GM19438 (cell line): ENCODE measurements around the gene DPYD.

Experiments
- ATAC-seq: cut with Tn5 transposase; IDR thresholded peaks from one replicate; pipeline ENCODE4 v1.9.1; 2021; ENCODE audit warnings: low read depth; ENCODE audit not compliant: unreplicated experiment

Gene DPYD

GRCh38 chr1:97337250-97338030 is 583.4 kb downstream of the DPYD start:
- ATAC-seq = no peak

- ATAC-seq = no peak
These were observed 586.4 kb downstream of the DPYD start for GRCh38 chr1:97334454-97334853.

DNA sequence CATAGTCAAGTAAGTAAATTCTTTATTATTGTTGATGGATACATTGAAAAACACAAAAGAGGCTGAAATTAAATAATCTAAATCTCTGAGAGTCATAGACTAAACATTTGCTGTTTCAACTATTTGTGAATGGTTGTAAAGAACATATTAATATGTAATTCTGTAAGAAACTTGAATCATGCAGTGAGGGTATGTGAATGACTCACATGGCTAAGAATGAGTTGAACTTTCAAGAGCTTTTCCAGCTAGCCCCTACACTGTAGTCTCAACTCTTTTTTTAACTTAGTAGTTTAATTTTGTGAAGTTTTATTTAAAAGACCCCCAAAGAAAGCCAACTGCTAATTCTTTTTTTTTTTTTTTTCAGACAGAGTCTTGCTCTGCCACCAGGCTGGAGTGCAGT is 588.1 kb downstream of the DPYD start:
- no peak for ATAC-seq

DNA sequence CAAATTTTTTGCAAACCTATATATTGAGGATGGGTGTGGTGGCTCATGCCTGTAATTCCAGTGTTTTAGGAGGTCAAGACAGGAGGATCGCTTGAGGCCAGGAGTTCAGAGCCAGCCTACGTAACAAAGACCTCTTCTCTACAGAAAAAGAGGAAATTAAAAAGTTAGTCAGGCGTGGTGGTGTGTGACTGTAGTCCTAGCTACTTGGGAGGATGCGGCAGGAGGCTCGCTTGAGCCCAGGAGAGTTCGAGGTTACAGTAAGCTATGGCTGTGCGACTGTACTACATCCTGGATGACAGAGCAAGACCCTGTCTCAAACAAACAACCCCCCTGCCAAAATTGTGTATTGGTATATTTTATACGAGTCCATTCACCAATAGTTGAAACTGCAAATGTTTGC is 589.7 kb downstream of the DPYD start:
- ATAC-seq = no peak

DNA sequence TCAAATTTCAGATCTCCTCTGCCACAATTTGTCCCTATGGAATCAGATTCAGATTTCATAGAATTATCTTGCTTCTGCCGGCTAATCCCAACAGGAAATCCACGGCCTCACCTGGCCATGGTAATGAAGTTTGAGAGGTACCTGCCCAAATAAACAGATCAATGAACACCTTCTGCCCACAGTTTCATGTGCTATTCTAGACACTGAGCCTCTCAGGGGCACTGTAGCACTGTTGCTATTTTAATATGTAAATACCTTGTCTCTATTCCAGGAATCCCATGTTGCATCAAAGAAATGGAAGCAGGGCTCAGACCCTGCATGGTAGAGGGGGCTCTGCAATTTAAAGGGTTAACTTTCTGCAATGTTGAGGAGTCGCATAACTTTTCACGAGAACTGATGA is 606.1 kb downstream of the DPYD start:
- ATAC-seq = no peak

GRCh38 chr1:97308131-97308530 is 612.7 kb downstream of the DPYD start:
- ATAC-seq = no peak

- ATAC-seq = no peak
These were observed 613.3 kb downstream of the DPYD start for GRCh38 chr1:97307568-97307967.

- no peak for ATAC-seq
These were observed 613.7 kb downstream of the DPYD start for GRCh38 chr1:97307151-97307550.

GRCh38 chr1:97306504-97306903 is 614.3 kb downstream of the DPYD start:
- no peak for ATAC-seq

- no peak for ATAC-seq
These were observed 616.5 kb downstream of the DPYD start for GRCh38 chr1:97304366-97304765.

DNA sequence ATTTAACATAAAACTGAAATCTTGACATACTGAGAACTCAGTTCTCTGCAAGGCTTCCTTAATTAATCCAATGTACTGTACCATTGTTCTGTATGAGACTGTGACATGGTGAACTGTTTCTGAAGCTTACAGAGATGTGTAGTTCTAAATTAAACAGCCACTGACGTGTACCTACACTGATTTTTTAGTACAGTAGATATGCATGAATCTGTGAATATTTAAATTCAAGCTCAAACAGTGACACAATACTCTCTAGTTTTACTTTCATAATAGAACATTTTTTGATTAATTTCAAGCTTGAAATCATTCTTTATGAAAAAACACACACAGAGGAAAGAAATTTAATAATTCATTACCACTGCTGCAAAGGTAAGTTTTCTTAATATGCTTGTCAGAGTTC is 621.9 kb downstream of the DPYD start:
- ATAC-seq = no peak

DNA sequence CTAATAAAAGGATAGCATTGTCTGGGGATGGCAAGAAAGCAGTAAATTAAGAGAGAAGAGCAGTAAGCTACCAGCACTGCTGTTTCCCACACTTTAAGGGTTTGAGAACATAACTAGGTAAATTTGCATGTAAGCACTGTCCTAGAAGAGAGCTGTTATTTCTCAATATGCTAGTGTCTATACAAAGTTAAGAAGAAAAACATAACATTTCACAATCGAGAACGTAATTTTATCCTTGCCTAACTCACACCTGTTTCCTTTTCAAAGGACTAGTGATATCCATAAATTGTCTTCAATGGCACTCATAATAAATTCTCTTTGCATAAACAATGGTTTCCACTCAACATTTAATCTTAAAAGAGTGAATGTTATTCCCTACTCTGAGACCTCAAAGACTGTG is 623.2 kb downstream of the DPYD start:
- no peak for ATAC-seq

- ATAC-seq = no peak
These were observed 638.9 kb downstream of the DPYD start for GRCh38 chr1:97281962-97282361.

DNA sequence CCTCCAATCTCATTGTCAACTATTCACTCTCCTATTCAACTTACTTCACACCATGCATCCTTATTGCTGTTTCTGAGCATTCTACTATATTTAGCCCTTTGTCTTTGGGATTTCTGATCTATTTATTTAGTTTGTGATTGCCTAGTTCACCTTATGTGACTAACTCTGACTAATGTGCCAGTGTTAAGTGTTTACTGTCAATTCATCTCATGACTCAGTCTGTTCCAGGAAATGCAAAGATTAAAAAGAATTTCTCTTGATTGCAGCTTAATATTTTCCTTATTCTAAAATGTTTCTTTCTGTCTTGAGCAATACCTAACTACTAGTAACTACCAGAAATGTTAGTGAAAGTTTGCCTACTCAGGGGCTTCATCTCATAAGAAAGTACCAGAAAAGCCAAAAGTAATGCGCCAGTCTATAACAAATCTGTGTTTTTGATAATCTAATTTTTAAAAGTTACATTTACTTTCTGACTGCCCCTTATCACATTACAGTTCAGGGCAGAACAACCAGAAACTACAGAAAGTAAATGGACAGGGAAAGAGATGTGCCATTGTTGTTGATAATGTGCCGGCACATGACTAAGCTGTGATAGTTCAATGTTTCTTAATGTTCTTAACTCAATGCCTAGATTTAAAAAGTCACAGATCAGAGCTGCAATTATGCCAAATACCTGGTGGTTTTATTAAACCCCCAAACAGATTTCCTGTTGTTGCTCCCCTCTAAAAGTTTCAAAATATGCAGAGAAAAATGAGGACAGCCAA is 642.8 kb downstream of the DPYD start:
- ATAC-seq = no peak

- ATAC-seq = no peak
These were observed 648.7 kb downstream of the DPYD start for GRCh38 chr1:97271916-97272788.

- ATAC-seq = no peak
These were observed 650.1 kb downstream of the DPYD start for GRCh38 chr1:97270508-97271307.

- ATAC-seq = no peak
These were observed 655.2 kb downstream of the DPYD start for GRCh38 chr1:97265630-97266029.

GRCh38 chr1:97262842-97263241 is 658.0 kb downstream of the DPYD start:
- ATAC-seq = no peak

DNA sequence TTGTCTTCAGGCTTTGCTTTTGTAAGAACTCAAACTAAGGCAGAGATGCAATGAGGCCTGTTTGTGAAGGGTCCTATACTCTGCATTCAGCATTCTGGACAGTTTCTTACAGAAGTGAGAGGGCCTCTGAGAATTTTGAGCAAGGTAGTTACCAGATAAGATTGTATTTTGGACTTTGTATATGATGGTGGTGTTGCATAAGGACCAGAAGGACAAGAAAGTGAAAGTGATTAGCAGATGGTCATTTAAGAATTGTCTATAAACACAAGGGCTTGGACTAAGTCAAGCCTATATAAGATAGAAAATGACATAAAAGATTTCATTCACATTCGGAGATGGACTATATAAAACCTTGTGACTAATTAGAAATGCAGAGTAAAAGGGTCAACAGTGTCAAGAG is 662.2 kb downstream of the DPYD start:
- no peak for ATAC-seq

DNA sequence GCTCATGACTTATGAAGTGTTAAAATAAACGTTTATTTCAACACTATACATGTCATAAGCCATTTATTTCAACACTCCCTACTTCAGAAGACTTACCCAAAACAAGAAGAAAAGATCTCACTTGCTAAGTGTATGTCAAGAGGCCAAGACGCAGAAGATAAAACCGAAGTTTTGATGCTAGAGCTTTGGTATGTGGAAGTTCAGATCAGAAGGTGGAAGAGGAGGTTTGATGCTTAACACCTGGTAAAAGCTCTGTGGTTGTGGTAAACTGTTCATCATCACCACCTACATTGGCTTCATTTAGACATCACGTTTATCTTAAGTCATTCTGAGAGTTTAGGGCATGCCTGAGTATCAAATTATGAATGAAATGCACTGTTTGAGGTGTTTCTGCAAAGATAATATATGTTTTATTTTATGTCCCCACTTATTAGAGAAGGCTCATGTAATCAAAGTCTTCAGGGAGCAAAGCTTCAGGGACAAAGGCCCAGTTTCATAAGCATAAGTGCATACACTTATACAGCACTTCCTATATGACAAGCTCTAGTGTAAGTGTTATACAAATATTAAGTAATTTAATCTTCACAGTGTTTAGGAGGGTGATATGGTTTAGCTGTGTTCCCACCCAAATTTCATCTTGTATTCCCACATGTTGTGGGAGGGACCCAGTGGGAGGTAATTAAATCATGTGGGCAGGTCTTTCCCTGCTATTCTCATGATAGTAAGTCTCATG is 665.9 kb downstream of the DPYD start:
- ATAC-seq = no peak
